AG04449 (cell line): ENCODE measurements around the gene DIS3L2.

Experiments
- CTCF ChIA-PET: fragments of 350-600 bp; formaldehyde crosslinking; extraction: SDS; loops from one replicate; lab custom pipeline; 2021; ENCODE audit warnings: antibody characterized with exemption; lab: Yijun Ruan, JAX
- POLR2A ChIA-PET: fragments of 400-600, 350-600 bp; formaldehyde crosslinking; extraction: SDS; loops from one replicate; lab custom pipeline; 2020; ENCODE audit warnings: antibody characterized with exemption, inconsistent platforms; lab: Yijun Ruan, JAX
- DNase-seq: peaks from one replicate; pipeline ENCODE4 v3.0.0-alpha.2; 2010; ENCODE audit warnings: low read depth, low spot score
- H3K4me3 ChIP-seq: 2 replicates; pipeline ENCODE4 v1.5.1; 2011; ENCODE audit warnings: low read depth, mild to moderate bottlenecking, control low read depth, low read length
- CTCF ChIP-seq: IDR thresholded peaks from one replicate; pipeline ENCODE4 v1.5.1; 2011; ENCODE audit warnings: mild to moderate bottlenecking, moderate library complexity, low read length, control low read depth, inconsistent platforms; ENCODE audit not compliant: insufficient read depth; ENCODE audit errors: missing control alignments

DIS3L2 gene

GRCh38 chr2:232014681-232015080 lies 53.2 kb downstream of the DIS3L2 start:
- ChIA-PET CTCF (interaction anchor here (0.9 kb wide), 1 partner anchor 9 kb away, joined by 3 read pairs; no protein-coding TSS in a partner anchor), POLR2A (no interaction called here)

GRCh38 chr2:232018181-232018580 lies 56.7 kb downstream of the DIS3L2 start:
- DNase-seq = no peak
- ChIA-PET CTCF (no interaction called here), POLR2A (no interaction called here)
- TF ChIP-seq CTCF = no peak
- H3K4me3 ChIP-seq = no peak overlapping the region

More at GRCh38 chr2:232014681-232015080, 53.2 kb downstream of the DIS3L2 start:
- no peak overlapping the region for H3K4me3 ChIP-seq
- no peak for DNase-seq
- TF ChIP-seq CTCF = no peak

- no peak for DNase-seq
- POLR2A ChIA-PET = no interaction called here
- CTCF ChIA-PET = interaction anchor here (0.6 to 0.7 kb wide), 2 partner anchors 9 to 170 kb away, joined by 3 read pairs; no protein-coding TSS in a partner anchor
- H3K4me3 ChIP-seq = no peak overlapping the region
- no peak for TF ChIP-seq CTCF
Measured at GRCh38 chr2:232022718-232023117, 61.2 kb downstream of the DIS3L2 start.

- DNase-seq = no peak
- no peak for TF ChIP-seq CTCF
- CTCF ChIA-PET = interaction anchor here (0.6 to 1.4 kb wide), 3 partner anchors 9 to 170 kb away, joined by 3 read pairs; no protein-coding TSS in a partner anchor
- no peak overlapping the region for H3K4me3 ChIP-seq
- POLR2A ChIA-PET = no interaction called here
Measured at GRCh38 chr2:232023426-232023825, 61.9 kb downstream of the DIS3L2 start.

- no peak for TF ChIP-seq CTCF
- H3K4me3 ChIP-seq = no peak overlapping the region
- ChIA-PET POLR2A (no interaction called here), CTCF (interaction anchor here (0.8 to 1.4 kb wide), 3 partner anchors 10 to 126 kb away, joined by 3 read pairs; no protein-coding TSS in a partner anchor)
- no peak for DNase-seq
Measured at GRCh38 chr2:232024457-232024856, 62.9 kb downstream of the DIS3L2 start.

- no peak overlapping the region for H3K4me3 ChIP-seq
- ChIA-PET POLR2A (no interaction called here), CTCF (interaction anchor here (0.7 to 1.2 kb wide), 2 partner anchors 113 to 413 kb away, joined by 3 read pairs; no protein-coding TSS in a partner anchor)
- DNase-seq = no peak
- no peak for TF ChIP-seq CTCF
Measured at GRCh38 chr2:232026910-232027309, 65.4 kb downstream of the DIS3L2 start.
